GM13977 (cell line): ENCODE measurements around the gene IPO7.

Experiments used
- DNase-seq: peaks from one replicate; pipeline ENCODE4 v3.0.0; 2012; ENCODE audit warnings: low spot score
- CTCF ChIP-seq: IDR thresholded peaks from 2 replicates; pipeline ENCODE4 v1.5.1; 2012; ENCODE audit warnings: mild to moderate bottlenecking, control low read depth; ENCODE audit not compliant: insufficient read depth; ENCODE audit errors: extremely low read depth, missing control alignments
- in situ Hi-C: fragments of 300-500 bp; cut with MboI; formaldehyde crosslinking; loops from one replicate; pipeline ENCODE4 v1.12.0; 2022; ENCODE audit warnings: low sequenced_read_pairs, low pct_unique_long_range_greater_than_20kb, mixed read lengths, inconsistent platforms; ENCODE audit not compliant: unreplicated experiment

Gene IPO7

DNA sequence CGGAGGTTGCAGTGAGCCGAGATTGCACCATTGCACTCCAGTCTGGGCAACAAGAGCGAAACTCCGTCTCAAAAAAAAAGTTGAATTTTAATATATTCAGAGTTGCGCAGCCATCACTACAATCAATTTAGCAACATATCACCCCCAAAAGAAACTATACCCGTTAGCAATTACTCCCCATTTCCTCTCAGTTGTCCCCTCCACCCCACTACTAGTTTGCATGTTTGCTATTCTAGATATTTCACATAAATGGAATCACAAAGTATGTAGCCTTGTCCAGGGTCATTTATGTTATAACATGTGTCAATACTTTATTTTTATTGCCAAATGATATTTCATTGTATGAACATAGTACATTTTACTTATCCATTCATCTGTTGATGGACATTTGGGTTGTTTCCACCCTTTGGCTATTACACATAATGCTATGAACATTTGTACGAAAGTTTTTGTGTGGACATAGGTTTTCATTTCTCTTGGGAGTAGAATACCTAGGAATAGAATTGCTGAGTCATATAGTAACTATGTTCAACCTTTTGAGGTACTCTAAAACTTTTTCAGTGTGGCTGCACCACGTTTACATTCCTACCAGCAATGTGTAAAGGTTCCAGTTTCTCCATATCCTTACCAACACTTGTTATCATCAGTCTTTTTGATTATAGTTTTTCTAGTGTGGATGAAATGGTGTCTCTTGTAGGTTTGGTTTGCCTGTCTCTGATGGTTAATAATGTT, 78.5 kb downstream of the IPO7 start:
- peak; percentile 30 for DNase-seq
- in situ Hi-C loops: no loop called here
- no peak for TF ChIP-seq CTCF

GRCh38 chr11:9470765-9471164, 86.3 kb downstream of the IPO7 start:
- no peak for TF ChIP-seq CTCF
- in situ Hi-C loops: no loop called here
- DNase-seq: no peak

- no peak for DNase-seq
- no peak for TF ChIP-seq CTCF
- in situ Hi-C loops: no loop called here
Measured at GRCh38 chr11:9473408-9473807, 89.0 kb downstream of the IPO7 start.

- no peak for DNase-seq
- in situ Hi-C loops: no loop called here
- TF ChIP-seq CTCF: no peak
Measured at GRCh38 chr11:9479899-9480298, 95.4 kb downstream of the IPO7 start.

- no peak for TF ChIP-seq CTCF
- no peak for DNase-seq
- in situ Hi-C loops: no loop called here
Measured at GRCh38 chr11:9489080-9489765, 104.8 kb downstream of the IPO7 start.

- in situ Hi-C loops: loop anchor here (10.0 kb wide), 1 partner anchor 306 kb away; no protein-coding TSS in a partner anchor
- TF ChIP-seq CTCF: no peak
- no peak for DNase-seq
Measured at GRCh38 chr11:9490376-9490775, 105.9 kb downstream of the IPO7 start.
